Epithelial cell of proximal tubule (primary cell): ENCODE results near the gene GPRC5B. TPM values are rescaled to one million over a fixed set of nuclear protein-coding genes. Genes with fewer than 3 reads are reported as not detected.

Source experiments
- DNase-seq: peaks from one replicate; pipeline ENCODE4 v3.0.0-alpha.2; 2011; ENCODE audit warnings: low read depth
- H3K4me3 ChIP-seq: 2 replicates; pipeline ENCODE4 v1.5.1; 2011; ENCODE audit warnings: low read depth, mild to moderate bottlenecking, low read length
- total RNA-seq: library from RNA; depleted of rRNA; stranded (reverse); fragments of >200 nt; gene quantifications from 2 replicates; pipeline ENCODE4 v1.2.3, GENCODE V29; 2015
- TF ChIP-seq, protein P1 (sequence below): conservative IDR thresholded peaks from 2 replicates; pipeline ENCODE4 v1.5.1; 2012; ENCODE audit warnings: low read depth, mild to moderate bottlenecking, low read length

Gene GPRC5B
- total RNA-seq, 1 donor from 2014 or later = 9.9 TPM

GRCh38 chr16:19881783-19882182, 2.9 kb downstream of the GPRC5B start:
- TF ChIP-seq, protein P1, sequence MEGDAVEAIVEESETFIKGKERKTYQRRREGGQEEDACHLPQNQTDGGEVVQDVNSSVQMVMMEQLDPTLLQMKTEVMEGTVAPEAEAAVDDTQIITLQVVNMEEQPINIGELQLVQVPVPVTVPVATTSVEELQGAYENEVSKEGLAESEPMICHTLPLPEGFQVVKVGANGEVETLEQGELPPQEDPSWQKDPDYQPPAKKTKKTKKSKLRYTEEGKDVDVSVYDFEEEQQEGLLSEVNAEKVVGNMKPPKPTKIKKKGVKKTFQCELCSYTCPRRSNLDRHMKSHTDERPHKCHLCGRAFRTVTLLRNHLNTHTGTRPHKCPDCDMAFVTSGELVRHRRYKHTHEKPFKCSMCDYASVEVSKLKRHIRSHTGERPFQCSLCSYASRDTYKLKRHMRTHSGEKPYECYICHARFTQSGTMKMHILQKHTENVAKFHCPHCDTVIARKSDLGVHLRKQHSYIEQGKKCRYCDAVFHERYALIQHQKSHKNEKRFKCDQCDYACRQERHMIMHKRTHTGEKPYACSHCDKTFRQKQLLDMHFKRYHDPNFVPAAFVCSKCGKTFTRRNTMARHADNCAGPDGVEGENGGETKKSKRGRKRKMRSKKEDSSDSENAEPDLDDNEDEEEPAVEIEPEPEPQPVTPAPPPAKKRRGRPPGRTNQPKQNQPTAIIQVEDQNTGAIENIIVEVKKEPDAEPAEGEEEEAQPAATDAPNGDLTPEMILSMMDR = no peak
- DNase-seq = no peak
- no peak overlapping the region for H3K4me3 ChIP-seq

DNA sequence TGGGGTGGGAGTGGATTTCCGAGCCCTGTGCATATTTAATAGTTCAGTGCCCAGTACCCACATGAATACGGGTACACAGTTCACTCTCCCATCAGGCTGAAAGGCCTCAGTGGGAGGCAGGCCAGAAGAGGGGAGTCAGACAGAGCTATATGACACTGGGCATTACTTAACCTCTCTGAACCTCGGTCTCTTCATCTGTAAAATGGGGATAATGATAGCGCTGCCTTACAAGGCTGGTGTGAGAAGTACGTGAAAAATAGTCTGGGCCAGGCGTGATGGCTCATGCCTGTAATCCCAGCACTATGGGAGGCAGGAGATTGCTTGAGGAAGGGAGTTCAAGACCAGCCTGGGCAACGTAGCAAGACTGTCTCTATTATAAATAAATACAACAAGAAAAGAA, 3.6 kb downstream of the GPRC5B start:
- no peak overlapping the region for H3K4me3 ChIP-seq
- DNase-seq = no peak
- TF ChIP-seq, protein P1 = no peak

DNA sequence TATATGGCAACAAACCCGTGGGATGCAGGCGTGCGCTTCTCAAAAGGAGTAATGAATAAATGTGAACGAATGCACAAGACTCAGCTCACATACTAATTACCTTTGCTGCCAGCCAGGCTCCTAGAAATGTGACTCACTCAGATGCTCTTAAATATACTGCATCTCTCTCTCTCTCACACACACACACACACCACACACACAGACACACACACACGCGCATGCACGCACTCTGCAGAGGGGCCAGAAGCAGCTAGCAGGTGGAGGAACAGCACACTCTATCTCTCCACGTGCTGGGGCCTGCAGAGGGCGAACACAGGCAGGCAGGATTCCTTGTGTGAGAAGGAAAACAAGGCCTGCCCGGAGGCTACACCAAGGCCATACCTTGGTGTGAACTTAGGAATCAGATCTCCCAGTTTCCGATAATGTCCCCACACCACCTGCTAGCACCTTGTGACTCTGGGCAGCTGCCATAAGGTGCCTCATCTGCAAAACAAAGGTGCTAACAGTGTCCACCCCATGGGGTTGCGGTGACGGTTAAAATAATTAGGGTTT, 5.3 kb downstream of the GPRC5B start:
- H3K4me3 ChIP-seq = no peak overlapping the region
- no peak for DNase-seq
- TF ChIP-seq, protein P1 = no peak

DNA sequence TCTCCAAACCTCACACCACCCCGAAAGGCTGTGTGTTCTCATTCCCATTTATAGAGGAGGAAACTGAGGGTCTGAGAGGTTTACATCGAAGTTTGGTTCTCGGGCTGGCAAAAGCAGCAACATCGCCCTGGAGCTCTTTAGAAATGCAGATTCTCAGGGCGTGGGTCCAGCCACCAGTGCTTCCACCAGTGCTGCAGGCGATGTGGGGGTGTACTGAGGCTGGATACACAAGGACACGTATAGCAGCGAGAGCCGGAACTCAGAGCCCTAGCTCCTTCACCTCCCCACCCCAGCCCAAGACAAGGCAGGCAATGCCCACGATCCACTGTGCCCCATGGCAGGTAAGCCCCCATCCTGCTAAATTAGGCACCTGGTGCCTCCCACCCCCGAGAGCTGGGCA, 5.9 kb downstream of the GPRC5B start:
- TF ChIP-seq, protein P1 = no peak
- no peak for DNase-seq
- H3K4me3 ChIP-seq = no peak overlapping the region

DNA sequence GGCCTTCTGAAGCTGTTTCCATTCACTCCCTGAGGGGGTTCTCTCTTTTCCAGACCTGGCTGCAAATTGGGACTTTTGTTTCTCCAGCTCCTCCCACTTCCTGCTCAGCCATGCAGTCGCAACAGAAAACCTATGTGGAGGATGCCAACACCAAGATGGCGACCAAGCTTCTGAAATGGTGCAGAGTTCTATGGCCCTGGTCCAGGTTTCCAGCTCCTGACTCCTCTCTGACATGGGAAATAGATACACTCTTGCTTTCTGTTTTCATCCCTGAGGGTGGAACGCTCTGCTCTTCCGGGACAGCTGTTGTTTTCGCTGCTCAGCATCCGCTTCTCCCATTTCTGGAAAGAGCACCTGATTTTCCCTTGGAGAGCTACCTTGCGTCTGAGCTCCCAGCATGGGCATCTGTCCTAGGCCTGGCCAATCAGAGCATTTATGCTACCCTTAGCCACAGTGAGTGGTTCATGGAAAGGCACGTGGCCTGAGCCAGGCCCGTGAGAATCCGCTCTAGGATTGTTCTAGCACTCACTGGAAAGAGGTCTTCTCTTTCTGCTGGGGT, 8.1 kb downstream of the GPRC5B start:
- TF ChIP-seq, protein P1 = no peak
- H3K4me3 ChIP-seq = no peak overlapping the region
- no peak for DNase-seq

GRCh38 chr16:19875900-19876299, 8.7 kb downstream of the GPRC5B start:
- H3K4me3 ChIP-seq = no peak overlapping the region
- TF ChIP-seq, protein P1 = no peak
- no peak for DNase-seq
